Fibroblast of the aortic adventitia (primary cell): ENCODE data around the gene ZMYM5. TPM values are rescaled to one million over a fixed set of nuclear protein-coding genes. Genes with fewer than 3 reads are reported as not detected.
"Not testable (repeated sequence)": the region's sequence is repeated elsewhere in the genome, so short reads cannot be mapped to it uniquely, and the experiment has no call there.

Experiments used
- DNase-seq: peaks from one replicate; pipeline ENCODE4 v3.0.0-alpha.2; 2010; ENCODE audit warnings: low read depth
- H3K4me3 ChIP-seq: 2 replicates; pipeline ENCODE4 v1.5.1; 2011; ENCODE audit warnings: low read depth, mild to moderate bottlenecking, control low read depth, low read length, moderate library complexity
- total RNA-seq: library from RNA; depleted of rRNA; stranded (reverse); fragments of >200 nt; gene quantifications from 2 replicates; pipeline ENCODE4 v1.2.3, GENCODE V29; 2012; ENCODE audit warnings: low replicate concordance
- TF ChIP-seq, protein P1 (sequence below): IDR thresholded peaks from 2 replicates; pipeline ENCODE4 v1.5.1; 2011; ENCODE audit warnings: mild to moderate bottlenecking, low read length, control low read depth, inconsistent platforms; ENCODE audit not compliant: insufficient read depth

ZMYM5 gene
- total RNA-seq, 1 donor, result 21.0 TPM

- H3K4me3 ChIP-seq, result peak overlapping the region; percentile 87
- TF ChIP-seq, protein P1, sequence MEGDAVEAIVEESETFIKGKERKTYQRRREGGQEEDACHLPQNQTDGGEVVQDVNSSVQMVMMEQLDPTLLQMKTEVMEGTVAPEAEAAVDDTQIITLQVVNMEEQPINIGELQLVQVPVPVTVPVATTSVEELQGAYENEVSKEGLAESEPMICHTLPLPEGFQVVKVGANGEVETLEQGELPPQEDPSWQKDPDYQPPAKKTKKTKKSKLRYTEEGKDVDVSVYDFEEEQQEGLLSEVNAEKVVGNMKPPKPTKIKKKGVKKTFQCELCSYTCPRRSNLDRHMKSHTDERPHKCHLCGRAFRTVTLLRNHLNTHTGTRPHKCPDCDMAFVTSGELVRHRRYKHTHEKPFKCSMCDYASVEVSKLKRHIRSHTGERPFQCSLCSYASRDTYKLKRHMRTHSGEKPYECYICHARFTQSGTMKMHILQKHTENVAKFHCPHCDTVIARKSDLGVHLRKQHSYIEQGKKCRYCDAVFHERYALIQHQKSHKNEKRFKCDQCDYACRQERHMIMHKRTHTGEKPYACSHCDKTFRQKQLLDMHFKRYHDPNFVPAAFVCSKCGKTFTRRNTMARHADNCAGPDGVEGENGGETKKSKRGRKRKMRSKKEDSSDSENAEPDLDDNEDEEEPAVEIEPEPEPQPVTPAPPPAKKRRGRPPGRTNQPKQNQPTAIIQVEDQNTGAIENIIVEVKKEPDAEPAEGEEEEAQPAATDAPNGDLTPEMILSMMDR, result no peak
- DNase-seq, result peak; percentile 66
Observed at GRCh38 chr13:19860884-19861655, 2.4 kb downstream of the ZMYM5 start.

DNA sequence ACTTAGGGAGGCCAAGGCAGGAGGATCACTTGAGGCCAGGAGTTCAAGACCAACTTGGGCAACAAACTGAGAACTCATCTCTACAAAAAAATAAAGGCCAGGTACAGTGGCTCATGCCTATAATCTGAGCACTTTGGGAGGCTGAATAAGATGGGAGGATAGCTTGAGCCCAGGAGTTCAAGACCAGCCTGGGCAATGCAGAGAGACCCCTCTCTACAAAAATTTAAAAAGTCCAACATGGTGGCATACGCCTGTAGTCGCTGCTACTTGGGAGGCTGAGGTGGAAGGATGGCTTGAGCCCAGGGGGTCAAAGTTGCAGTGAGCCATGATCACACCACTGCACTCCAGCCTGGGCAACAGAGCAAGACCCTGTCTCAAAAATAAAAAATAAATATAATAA, 5.8 kb downstream of the ZMYM5 start:
- not testable (repeated sequence) for H3K4me3 ChIP-seq, DNase-seq

- no peak overlapping the region for H3K4me3 ChIP-seq
- no peak for DNase-seq
- TF ChIP-seq, protein P1, result no peak
Observed at GRCh38 chr13:19852766-19853165, 10.7 kb downstream of the ZMYM5 start.

DNA sequence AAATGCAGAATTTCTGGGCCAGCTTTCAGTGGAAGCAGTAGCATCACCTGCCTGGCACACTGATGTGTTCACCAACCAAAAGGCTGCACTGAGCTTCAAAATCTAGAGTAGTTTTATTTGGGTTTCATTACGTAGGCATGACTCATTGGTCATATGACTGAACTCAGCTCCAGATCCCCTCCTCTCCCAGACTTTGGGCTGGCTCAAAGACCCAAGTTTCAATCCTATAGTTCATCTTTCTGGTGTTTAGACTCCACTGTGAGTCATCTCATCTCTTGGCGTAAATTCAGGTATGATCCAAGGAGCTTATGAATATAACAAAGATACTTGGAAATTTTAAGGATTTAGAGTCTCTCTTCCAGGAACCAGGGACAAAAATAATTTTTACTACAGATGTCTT, 17.7 kb downstream of the ZMYM5 start:
- TF ChIP-seq, protein P1, result no peak
- no peak overlapping the region for H3K4me3 ChIP-seq
- DNase-seq, result peak; percentile 99

GRCh38 chr13:19838865-19839275, 24.6 kb downstream of the ZMYM5 start:
- H3K4me3 ChIP-seq, result no peak overlapping the region
- DNase-seq, result peak; percentile 89
- TF ChIP-seq, protein P1, result no peak

- H3K4me3 ChIP-seq, result no peak overlapping the region
- DNase-seq, result peak; percentile 28
- TF ChIP-seq, protein P1, result no peak
Observed at GRCh38 chr13:19836472-19836871, 27.0 kb downstream of the ZMYM5 start.

GRCh38 chr13:19834704-19835103, 28.7 kb downstream of the ZMYM5 start:
- DNase-seq, result peak; percentile 17
- H3K4me3 ChIP-seq, result no peak overlapping the region
- TF ChIP-seq, protein P1, result no peak
